Measurements from ENCODE around the gene CHRNB4. TPM values are rescaled to one million over a fixed set of nuclear protein-coding genes. Genes with fewer than 3 reads are reported as not detected.

CHRNB4 gene
- total and polyA plus RNA-seq, 2 of the 8 experiments (the other 6 are each of a cell fraction or from before 2014, with no cell fraction given): 2.4 to 4.5 TPM

DNA sequence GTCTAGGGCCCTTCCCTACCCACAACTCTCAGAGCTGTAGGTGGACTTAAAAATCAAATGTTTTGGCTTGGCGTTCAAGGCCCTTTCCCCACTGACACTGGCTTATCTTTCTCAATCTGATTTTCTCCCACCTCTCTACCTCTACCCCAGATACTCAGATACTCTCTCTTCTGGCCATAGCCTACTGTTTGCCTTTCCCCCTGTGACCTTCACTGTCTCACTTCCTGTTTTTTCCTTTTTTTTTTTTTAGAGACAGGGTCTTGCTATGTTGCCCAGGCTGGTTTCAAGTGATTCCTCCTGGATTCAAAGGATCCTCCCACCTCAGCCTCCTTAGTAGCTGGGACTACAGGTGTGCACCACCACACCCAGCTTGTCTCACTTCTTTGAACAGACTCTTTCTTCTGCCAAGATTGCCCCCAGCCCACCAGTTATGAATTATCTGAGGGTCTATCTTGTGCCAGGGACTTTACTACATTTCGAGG lies 4.6 kb downstream of the CHRNB4 start (continued):
- TF ChIP-seq SAP30 (IDR thresholded peaks at IDR 0.05; ENCODE audit: insufficient read depth, insufficient replicate concordance, low read length) (no peak), KDM4A (IDR thresholded peaks at IDR 0.05; ENCODE audit: low read depth, low read length, severe bottlenecking) (no peak)
